ENCODE measurements around the gene NUDT15.

The NUDT15 gene

GRCh38 chr13:48066310-48066989 is 28.9 kb downstream of the NUDT15 start:
- peak; percentile 83 to 86 for DNase-seq
- TF ChIP-seq GATA1 (IDR thresholded peaks at IDR 0.05; ENCODE audit: low read depth, low read length) = no peak
- TF ChIP-seq POLR2A (IDR thresholded peaks at IDR 0.05; ENCODE audit: low read length) = peak; percentile 17

- DNase-seq = peak; percentile 10 to 26
- TF ChIP-seq GATA1 (IDR thresholded peaks at IDR 0.05; ENCODE audit: low read depth, low read length) = no peak
- TF ChIP-seq POLR2A (IDR thresholded peaks at IDR 0.05; ENCODE audit: low read length) = no peak
Observed at GRCh38 chr13:48068036-48068435, 30.5 kb downstream of the NUDT15 start.

- TF ChIP-seq GATA1 (IDR thresholded peaks at IDR 0.05; ENCODE audit: low read depth, low read length) (no peak), POLR2A (IDR thresholded peaks at IDR 0.05; ENCODE audit: low read length) (no peak)
- DNase-seq = no peak
Observed at GRCh38 chr13:48068952-48069351, 31.4 kb downstream of the NUDT15 start.

GRCh38 chr13:48069573-48069972 is 32.0 kb downstream of the NUDT15 start:
- TF ChIP-seq GATA1 (IDR thresholded peaks at IDR 0.05; ENCODE audit: low read depth, low read length) (no peak), POLR2A (IDR thresholded peaks at IDR 0.05; ENCODE audit: low read length) (no peak)
- DNase-seq = no peak

GRCh38 chr13:48070942-48071341 is 33.4 kb downstream of the NUDT15 start:
- no peak for DNase-seq
- TF ChIP-seq POLR2A (IDR thresholded peaks at IDR 0.05; ENCODE audit: low read length) = no peak
- TF ChIP-seq GATA1 (IDR thresholded peaks at IDR 0.05; ENCODE audit: low read depth, low read length) = no peak

GRCh38 chr13:48072304-48072703 is 34.8 kb downstream of the NUDT15 start:
- peak in 1 of 2 experiments; percentile 22 for DNase-seq

GRCh38 chr13:48072787-48073186 is 35.3 kb downstream of the NUDT15 start:
- no peak for DNase-seq
- TF ChIP-seq POLR2A (IDR thresholded peaks at IDR 0.05; ENCODE audit: low read length) (no peak), GATA1 (IDR thresholded peaks at IDR 0.05; ENCODE audit: low read depth, low read length) (no peak)

More at GRCh38 chr13:48072304-48072703, 34.8 kb downstream of the NUDT15 start:
- TF ChIP-seq POLR2A (IDR thresholded peaks at IDR 0.05; ENCODE audit: low read length) = no peak
- no peak for TF ChIP-seq GATA1 (IDR thresholded peaks at IDR 0.05; ENCODE audit: low read depth, low read length)

GRCh38 chr13:48074006-48074405 is 36.5 kb downstream of the NUDT15 start:
- no peak for TF ChIP-seq POLR2A (IDR thresholded peaks at IDR 0.05; ENCODE audit: low read length)
- no peak for TF ChIP-seq GATA1 (IDR thresholded peaks at IDR 0.05; ENCODE audit: low read depth, low read length)
- DNase-seq = no peak

- TF ChIP-seq POLR2A (IDR thresholded peaks at IDR 0.05; ENCODE audit: low read length) (no peak), GATA1 (IDR thresholded peaks at IDR 0.05; ENCODE audit: low read depth, low read length) (no peak)
Observed at GRCh38 chr13:48078251-48078656, 40.7 kb downstream of the NUDT15 start.

GRCh38 chr13:48081739-48082138 is 44.2 kb downstream of the NUDT15 start:
- DNase-seq = no peak
- TF ChIP-seq GATA1 (IDR thresholded peaks at IDR 0.05; ENCODE audit: low read depth, low read length) (no peak), POLR2A (IDR thresholded peaks at IDR 0.05; ENCODE audit: low read length) (no peak)

More at GRCh38 chr13:48078251-48078656, 40.7 kb downstream of the NUDT15 start:
- DNase-seq = peak; percentile 10 to 31

GRCh38 chr13:48086272-48086671 is 48.7 kb downstream of the NUDT15 start:
- DNase-seq = no peak
- TF ChIP-seq GATA1 (IDR thresholded peaks at IDR 0.05; ENCODE audit: low read depth, low read length) = no peak
- no peak for TF ChIP-seq POLR2A (IDR thresholded peaks at IDR 0.05; ENCODE audit: low read length)

GRCh38 chr13:48093588-48093987 is 56.1 kb downstream of the NUDT15 start:
- DNase-seq = peak; percentile 14 to 27
- TF ChIP-seq POLR2A (IDR thresholded peaks at IDR 0.05; ENCODE audit: low read length) (no peak), GATA1 (IDR thresholded peaks at IDR 0.05; ENCODE audit: low read depth, low read length) (no peak)

- peak; percentile 63 to 72 for DNase-seq
Observed at GRCh38 chr13:48094404-48094780, 56.9 kb downstream of the NUDT15 start.

GRCh38 chr13:48094781-48095502 is 57.4 kb downstream of the NUDT15 start, which contains the start of gene MED4:
MED4 (minus strand) TSS chr13:48095104; CDS start chr13:48095078, 26 bp downstream.
- DNase-seq = peak; percentile 96 to 98
- no peak for TF ChIP-seq GATA1 (IDR thresholded peaks at IDR 0.05; ENCODE audit: low read depth, low read length)
- TF ChIP-seq POLR2A (IDR thresholded peaks at IDR 0.05; ENCODE audit: low read length) = peak; percentile 94

More at GRCh38 chr13:48094404-48094780, 56.9 kb downstream of the NUDT15 start:
- TF ChIP-seq GATA1 (IDR thresholded peaks at IDR 0.05; ENCODE audit: low read depth, low read length) = no peak
- no peak for TF ChIP-seq POLR2A (IDR thresholded peaks at IDR 0.05; ENCODE audit: low read length)
